ENCODE data around the gene DNAH10.

DNAH10 gene

GRCh38 chr12:123941000-123941399 is 178.9 kb downstream of the DNAH10 start:
- H3K4me1 ChIP-seq (ENCODE audit: insufficient read depth, low read length, severe bottlenecking): no peaks in the 10 kb centered on the region
- H3F3A ChIP-seq (ENCODE audit: insufficient read depth, low read length): no peaks in the 10 kb centered on the region
- no peak overlapping the region for H3K27ac ChIP-seq (ENCODE audit: low read depth, low read length, poor library complexity, severe bottlenecking)
- no peaks in the 10 kb centered on the region for H3K9me3 ChIP-seq (ENCODE audit: low read length)
- H3K4me3 ChIP-seq (ENCODE audit: low read depth, low read length, poor library complexity, severe bottlenecking): no peak overlapping the region
- no peak for TF ChIP-seq EZH2 (IDR thresholded peaks at IDR 0.05; ENCODE audit: borderline replicate concordance, low read length)
- TF ChIP-seq CTCF (IDR thresholded peaks at IDR 0.05; ENCODE audit: low read length): no peak
- H3K9me2 ChIP-seq (ENCODE audit: low read depth, low read length): no peaks in the 10 kb centered on the region
- H3K4me2 ChIP-seq (ENCODE audit: low read length): no peak overlapping the region
- no peaks in the 10 kb centered on the region for H4K20me1 ChIP-seq (ENCODE audit: insufficient read depth, low read length)
- H3K36me3 ChIP-seq (ENCODE audit: insufficient read depth, low read length): no peaks in the 10 kb centered on the region
- H2AFZ ChIP-seq (ENCODE audit: low read length): no peak overlapping the region
- H3K9ac ChIP-seq (ENCODE audit: low read length): no peak overlapping the region
- 0 out of 2 replicates have a peak, but pooled peaks cover 5% of the 10 kb centered on the region for H3K27me3 ChIP-seq (ENCODE audit: insufficient read depth, low read length)
- no peaks in the 10 kb centered on the region for H3K79me2 ChIP-seq (ENCODE audit: insufficient read depth, low read length)

- H3K27me3 ChIP-seq (ENCODE audit: insufficient read depth, low read length): 0 out of 2 replicates have a peak, but pooled peaks cover 5% of the 10 kb centered on the region
- H4K20me1 ChIP-seq (ENCODE audit: insufficient read depth, low read length): no peaks in the 10 kb centered on the region
- TF ChIP-seq CTCF (IDR thresholded peaks at IDR 0.05; ENCODE audit: low read length) (no peak), EZH2 (IDR thresholded peaks at IDR 0.05; ENCODE audit: borderline replicate concordance, low read length) (no peak)
- no peaks in the 10 kb centered on the region for H3K9me3 ChIP-seq (ENCODE audit: low read length)
- no peak overlapping the region for H3K4me2 ChIP-seq (ENCODE audit: low read length)
- H3K36me3 ChIP-seq (ENCODE audit: insufficient read depth, low read length): no peaks in the 10 kb centered on the region
- H3K9me2 ChIP-seq (ENCODE audit: low read depth, low read length): no peaks in the 10 kb centered on the region
- H3K9ac ChIP-seq (ENCODE audit: low read length): no peak overlapping the region
- H2AFZ ChIP-seq (ENCODE audit: low read length): no peak overlapping the region
- no peak overlapping the region for H3K27ac ChIP-seq (ENCODE audit: low read depth, low read length, poor library complexity, severe bottlenecking)
- no peaks in the 10 kb centered on the region for H3K79me2 ChIP-seq (ENCODE audit: insufficient read depth, low read length)
- H3F3A ChIP-seq (ENCODE audit: insufficient read depth, low read length): no peaks in the 10 kb centered on the region
- H3K4me3 ChIP-seq (ENCODE audit: low read depth, low read length, poor library complexity, severe bottlenecking): no peak overlapping the region
- H3K4me1 ChIP-seq (ENCODE audit: insufficient read depth, low read length, severe bottlenecking): no peaks in the 10 kb centered on the region
Observed at GRCh38 chr12:123941624-123942237, 179.6 kb downstream of the DNAH10 start.

GRCh38 chr12:123942238-123942653 is 180.1 kb downstream of the DNAH10 start:
- Histone ChIP-seq H3K9me2 (ENCODE audit: low read depth, low read length) (no peaks in the 10 kb centered on the region), H3K4me2 (ENCODE audit: low read length) (no peak overlapping the region), H3F3A (ENCODE audit: insufficient read depth, low read length) (no peaks in the 10 kb centered on the region), H3K9me3 (ENCODE audit: low read length) (no peaks in the 10 kb centered on the region), H2AFZ (ENCODE audit: low read length) (no peak overlapping the region), H3K4me1 (ENCODE audit: insufficient read depth, low read length, severe bottlenecking) (no peaks in the 10 kb centered on the region), H4K20me1 (ENCODE audit: insufficient read depth, low read length) (no peaks in the 10 kb centered on the region), H3K27ac (ENCODE audit: low read depth, low read length, poor library complexity, severe bottlenecking) (no peak overlapping the region), H3K27me3 (ENCODE audit: insufficient read depth, low read length) (0 out of 2 replicates have a peak, but pooled peaks cover 5% of the 10 kb centered on the region), H3K4me3 (ENCODE audit: low read depth, low read length, poor library complexity, severe bottlenecking) (no peak overlapping the region), H3K79me2 (ENCODE audit: insufficient read depth, low read length) (no peaks in the 10 kb centered on the region), H3K36me3 (ENCODE audit: insufficient read depth, low read length) (no peaks in the 10 kb centered on the region), H3K9ac (ENCODE audit: low read length) (no peak overlapping the region)
- no peak for TF ChIP-seq CTCF (IDR thresholded peaks at IDR 0.05; ENCODE audit: low read length)
- no peak for TF ChIP-seq EZH2 (IDR thresholded peaks at IDR 0.05; ENCODE audit: borderline replicate concordance, low read length)
